HL-60 (cell line): Measurements from ENCODE around the gene DMRTB1.

Experiments used
- DNase-seq, 2 experiments: peaks; one replicate each; pipeline ENCODE4 v3.0.0-alpha.2; 2010 to 2020; ENCODE audit warnings: low read depth in 1 of 2, low spot score in 1 of 2
- H3K27ac ChIP-seq: fragments of 250-450 bp; sonication (Bioruptor Pico); replicated peaks from 2 replicates; pipeline ENCODE4 v1.5.1; 2020; ENCODE audit warnings: mild to moderate bottlenecking, moderate library complexity
- H3K27me3 ChIP-seq: fragments of 250-450 bp; sonication (Bioruptor Pico); 2 replicates; pipeline ENCODE4 v1.5.1; 2021; ENCODE audit warnings: mild to moderate bottlenecking, moderate library complexity; ENCODE audit not compliant: insufficient read depth, poor library complexity, severe bottlenecking
- H3K4me3 ChIP-seq: replicated peaks from 2 replicates; pipeline ENCODE4 v1.5.1; 2011; ENCODE audit warnings: mild to moderate bottlenecking, control low read depth, low read length; ENCODE audit not compliant: insufficient read depth
- GABPA ChIP-seq: IDR thresholded peaks from 2 replicates; pipeline ENCODE4 v1.6.1; 2012; ENCODE audit warnings: low read depth
- POLR2AphosphoS5 ChIP-seq: IDR thresholded peaks from 2 replicates; pipeline ENCODE4 v1.6.1; 2012; ENCODE audit warnings: low read depth
- SPI1 ChIP-seq: IDR thresholded peaks from 2 replicates; pipeline ENCODE4 v1.6.1; 2012; ENCODE audit warnings: low read depth, mild to moderate bottlenecking, borderline replicate concordance
- TF ChIP-seq, protein P1 (sequence below): IDR thresholded peaks from one replicate; pipeline ENCODE4 v1.5.1; 2011; ENCODE audit warnings: low read length, control low read depth, inconsistent platforms; ENCODE audit not compliant: insufficient read depth
- TF ChIP-seq, protein P2 (sequence below): IDR thresholded peaks from 2 replicates; pipeline ENCODE4 v1.6.1; 2012; ENCODE audit warnings: low read depth; ENCODE audit not compliant: insufficient replicate concordance

The DMRTB1 gene

DNA sequence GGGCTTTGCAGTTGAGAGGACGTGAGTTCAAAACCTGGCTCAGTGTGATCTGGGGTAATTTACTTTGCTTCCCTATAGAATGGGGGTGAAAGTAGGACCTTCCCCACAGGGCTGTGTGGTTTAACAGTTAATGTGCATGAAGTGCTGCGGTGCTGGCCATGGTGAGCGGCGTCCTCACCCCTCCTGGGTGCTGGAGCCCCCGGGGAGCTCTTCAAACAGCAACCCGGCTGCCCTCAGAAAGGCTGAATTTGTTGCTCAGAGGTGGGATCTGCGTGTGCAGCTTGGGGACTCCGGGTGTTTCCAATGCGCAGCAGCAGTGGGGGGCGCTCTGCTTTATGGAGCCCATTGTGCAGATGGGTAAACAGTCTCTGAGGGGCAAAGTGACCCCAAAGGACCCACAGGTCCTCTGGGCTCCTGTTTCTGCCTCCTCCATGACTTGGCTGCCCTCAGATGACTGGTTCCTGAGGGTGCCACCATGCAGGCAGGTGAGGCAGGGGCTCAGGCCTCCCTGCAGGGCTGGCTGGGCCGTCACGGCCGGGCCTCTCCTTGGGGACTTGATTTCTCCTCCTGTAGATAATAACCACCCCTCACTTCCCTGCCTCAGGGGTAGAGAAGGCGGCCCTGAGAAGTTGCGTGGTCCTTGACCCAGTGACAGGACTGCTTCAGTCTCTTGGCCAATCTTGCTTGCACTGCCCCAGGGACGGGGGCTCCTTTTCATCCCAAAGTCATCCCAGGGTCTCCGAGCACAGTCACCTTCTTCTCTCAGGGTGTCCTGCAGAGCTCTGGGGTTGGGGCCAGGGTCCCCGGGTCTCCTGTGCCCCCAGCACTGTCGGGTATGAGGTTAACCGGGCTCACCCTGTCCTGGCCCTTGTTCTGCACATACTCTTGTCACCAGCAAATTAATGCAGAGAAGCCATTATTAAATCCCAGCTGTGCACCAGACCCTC, 40.3 kb downstream of the DMRTB1 start:
- no peaks in the 10 kb centered on the region for H3K27me3 ChIP-seq
- TF ChIP-seq, protein P1, sequence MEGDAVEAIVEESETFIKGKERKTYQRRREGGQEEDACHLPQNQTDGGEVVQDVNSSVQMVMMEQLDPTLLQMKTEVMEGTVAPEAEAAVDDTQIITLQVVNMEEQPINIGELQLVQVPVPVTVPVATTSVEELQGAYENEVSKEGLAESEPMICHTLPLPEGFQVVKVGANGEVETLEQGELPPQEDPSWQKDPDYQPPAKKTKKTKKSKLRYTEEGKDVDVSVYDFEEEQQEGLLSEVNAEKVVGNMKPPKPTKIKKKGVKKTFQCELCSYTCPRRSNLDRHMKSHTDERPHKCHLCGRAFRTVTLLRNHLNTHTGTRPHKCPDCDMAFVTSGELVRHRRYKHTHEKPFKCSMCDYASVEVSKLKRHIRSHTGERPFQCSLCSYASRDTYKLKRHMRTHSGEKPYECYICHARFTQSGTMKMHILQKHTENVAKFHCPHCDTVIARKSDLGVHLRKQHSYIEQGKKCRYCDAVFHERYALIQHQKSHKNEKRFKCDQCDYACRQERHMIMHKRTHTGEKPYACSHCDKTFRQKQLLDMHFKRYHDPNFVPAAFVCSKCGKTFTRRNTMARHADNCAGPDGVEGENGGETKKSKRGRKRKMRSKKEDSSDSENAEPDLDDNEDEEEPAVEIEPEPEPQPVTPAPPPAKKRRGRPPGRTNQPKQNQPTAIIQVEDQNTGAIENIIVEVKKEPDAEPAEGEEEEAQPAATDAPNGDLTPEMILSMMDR: no peak
- no peak for TF ChIP-seq POLR2AphosphoS5
- no peak for TF ChIP-seq GABPA
- TF ChIP-seq, protein P2, sequence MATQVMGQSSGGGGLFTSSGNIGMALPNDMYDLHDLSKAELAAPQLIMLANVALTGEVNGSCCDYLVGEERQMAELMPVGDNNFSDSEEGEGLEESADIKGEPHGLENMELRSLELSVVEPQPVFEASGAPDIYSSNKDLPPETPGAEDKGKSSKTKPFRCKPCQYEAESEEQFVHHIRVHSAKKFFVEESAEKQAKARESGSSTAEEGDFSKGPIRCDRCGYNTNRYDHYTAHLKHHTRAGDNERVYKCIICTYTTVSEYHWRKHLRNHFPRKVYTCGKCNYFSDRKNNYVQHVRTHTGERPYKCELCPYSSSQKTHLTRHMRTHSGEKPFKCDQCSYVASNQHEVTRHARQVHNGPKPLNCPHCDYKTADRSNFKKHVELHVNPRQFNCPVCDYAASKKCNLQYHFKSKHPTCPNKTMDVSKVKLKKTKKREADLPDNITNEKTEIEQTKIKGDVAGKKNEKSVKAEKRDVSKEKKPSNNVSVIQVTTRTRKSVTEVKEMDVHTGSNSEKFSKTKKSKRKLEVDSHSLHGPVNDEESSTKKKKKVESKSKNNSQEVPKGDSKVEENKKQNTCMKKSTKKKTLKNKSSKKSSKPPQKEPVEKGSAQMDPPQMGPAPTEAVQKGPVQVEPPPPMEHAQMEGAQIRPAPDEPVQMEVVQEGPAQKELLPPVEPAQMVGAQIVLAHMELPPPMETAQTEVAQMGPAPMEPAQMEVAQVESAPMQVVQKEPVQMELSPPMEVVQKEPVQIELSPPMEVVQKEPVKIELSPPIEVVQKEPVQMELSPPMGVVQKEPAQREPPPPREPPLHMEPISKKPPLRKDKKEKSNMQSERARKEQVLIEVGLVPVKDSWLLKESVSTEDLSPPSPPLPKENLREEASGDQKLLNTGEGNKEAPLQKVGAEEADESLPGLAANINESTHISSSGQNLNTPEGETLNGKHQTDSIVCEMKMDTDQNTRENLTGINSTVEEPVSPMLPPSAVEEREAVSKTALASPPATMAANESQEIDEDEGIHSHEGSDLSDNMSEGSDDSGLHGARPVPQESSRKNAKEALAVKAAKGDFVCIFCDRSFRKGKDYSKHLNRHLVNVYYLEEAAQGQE: no peak
- TF ChIP-seq SPI1: no peak
- no peak for DNase-seq
- no peak overlapping the region for H3K27ac ChIP-seq
- H3K4me3 ChIP-seq: no peak overlapping the region

DNA sequence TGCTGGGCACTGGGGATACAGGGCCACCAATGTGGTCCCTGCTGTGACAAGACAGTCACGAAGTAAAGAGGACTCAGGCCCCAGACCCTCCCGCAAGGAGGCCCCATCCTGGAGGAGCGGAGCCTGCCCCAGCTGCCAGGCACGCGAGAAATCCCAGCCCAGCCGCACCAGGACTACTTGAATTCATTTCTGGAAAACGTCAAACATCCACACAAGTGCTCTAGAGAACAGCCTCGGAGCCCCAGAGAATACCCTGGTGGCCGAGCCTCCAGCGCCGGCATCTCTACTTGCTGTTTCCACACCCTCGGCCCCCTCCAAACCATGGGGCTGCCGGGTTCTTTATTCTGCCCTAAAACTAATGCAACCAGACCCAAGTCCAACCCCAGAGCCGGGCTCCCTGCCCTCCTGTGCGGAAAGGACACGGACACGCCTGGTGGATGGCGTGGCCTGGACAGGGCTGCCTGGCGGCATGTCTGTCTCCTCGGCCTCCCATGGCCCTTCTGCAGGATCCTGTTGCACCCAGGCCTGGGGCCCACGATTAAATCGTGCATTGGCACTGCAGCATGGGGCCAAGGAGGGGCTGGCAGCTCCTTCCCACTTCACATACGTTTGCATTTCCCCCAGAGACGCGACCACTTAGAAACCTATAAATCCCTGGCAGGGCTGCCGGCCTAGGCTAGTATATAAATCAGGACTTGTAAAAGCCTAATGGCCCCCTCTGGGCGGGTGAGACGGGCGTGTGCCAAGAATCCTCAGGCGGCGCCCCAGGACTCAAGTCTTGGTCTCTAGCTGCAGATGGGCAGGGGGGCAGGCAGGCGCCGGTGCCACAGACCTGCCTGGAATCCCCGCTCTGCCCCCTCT, 41.2 kb downstream of the DMRTB1 start:
- Histone ChIP-seq H3K4me3 (no peak overlapping the region), H3K27me3 (no peaks in the 10 kb centered on the region), H3K27ac (no peak overlapping the region)
- TF ChIP-seq, protein P1: no peak
- TF ChIP-seq POLR2AphosphoS5 (no peak), GABPA (no peak), SPI1 (no peak)
- TF ChIP-seq, protein P2: no peak
- DNase-seq: no peak

DNA sequence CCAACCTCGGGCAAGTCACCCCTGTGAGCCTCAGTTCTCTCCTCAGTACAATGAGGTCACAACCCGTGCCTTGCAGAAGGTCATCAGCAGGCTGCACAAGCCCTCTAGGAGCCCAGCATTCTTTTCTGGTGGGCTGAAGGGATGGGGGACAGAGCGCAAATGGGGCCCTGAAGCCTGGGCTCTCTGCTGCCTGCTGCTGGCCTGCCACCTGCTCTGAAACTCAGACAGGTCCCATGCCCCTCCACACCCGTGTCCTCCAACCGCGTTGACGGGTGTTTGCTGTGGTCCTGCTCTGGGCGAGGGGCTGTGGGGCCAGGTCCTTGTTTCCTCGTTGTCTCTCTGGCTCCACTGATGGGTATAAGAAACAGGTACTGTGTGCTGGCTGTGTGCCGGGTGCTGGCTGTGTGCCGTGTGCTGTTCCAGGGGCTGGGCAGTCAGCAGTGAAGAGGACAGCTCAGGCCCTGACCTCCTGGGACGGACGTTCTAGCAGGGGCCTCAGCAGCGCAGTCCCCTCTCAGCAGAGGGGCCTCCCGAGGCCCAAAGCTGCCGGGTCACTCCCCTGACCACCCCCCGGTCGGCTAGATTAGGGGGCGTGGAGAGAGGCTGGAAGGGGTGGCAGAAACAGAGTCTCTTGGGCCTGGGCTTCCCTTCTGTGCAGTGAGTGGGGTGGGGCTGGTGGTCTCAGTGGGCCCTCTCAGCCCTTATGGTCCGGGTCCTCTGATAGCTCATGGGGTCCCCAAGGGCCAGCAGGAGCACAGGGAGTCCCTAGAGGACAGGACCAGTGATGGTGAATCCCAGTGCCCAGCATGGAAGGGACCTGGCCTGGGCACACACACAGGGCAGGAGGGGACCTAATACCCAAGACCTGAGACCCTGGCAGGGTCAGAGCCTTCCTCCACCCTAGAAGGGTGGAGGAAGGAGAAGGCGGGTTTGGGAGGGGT, 42.1 kb downstream of the DMRTB1 start:
- TF ChIP-seq POLR2AphosphoS5 (no peak), GABPA (no peak)
- TF ChIP-seq, protein P1: no peak

More for the DNA sequence above, 42.1 kb downstream of the DMRTB1 start:
- Histone ChIP-seq H3K27me3 (no peaks in the 10 kb centered on the region), H3K27ac (no peak overlapping the region), H3K4me3 (no peak overlapping the region)
- DNase-seq: no peak
